K562 (cell line): ENCODE data around the gene TTC39C.

ENCODE experiments used
- EZH2 ChIP-seq: IDR thresholded peaks from 2 replicates; pipeline ENCODE4 v1.6.1; 2012; ENCODE audit warnings: low read depth, mild to moderate bottlenecking, inconsistent platforms, low read length, borderline replicate concordance
- KLF1 ChIP-seq: fragments of 450-650 bp; IDR thresholded peaks from 2 replicates; pipeline ENCODE4 v1.6.1; 2016; ENCODE audit warnings: missing genetic modification characterization, missing compliant biosample characterization
- PHF20 ChIP-seq: fragments of 450-650 bp; IDR thresholded peaks from 2 replicates; pipeline ENCODE4 v1.6.1; 2018; ENCODE audit not compliant: partially characterized antibody
- POLR2A ChIP-seq: fragments of 450-650 bp; conservative IDR thresholded peaks from 2 replicates; pipeline ENCODE4 v1.6.1; 2016
- TCF7L2 ChIP-seq: fragments of 150-350 bp; IDR thresholded peaks from 2 replicates; pipeline ENCODE4 v1.6.1; 2016; ENCODE audit warnings: low read depth, mild to moderate bottlenecking, low read length, moderate library complexity
- TEAD4 ChIP-seq, 2 experiments: sonication (generic) in 1 of 2; formaldehyde crosslinking in 1 of 2; IDR thresholded peaks; 2 replicates each; pipeline versions ENCODE4 v1.6.1 to v1.8.0; 2012 to 2022; ENCODE audit warnings: borderline replicate concordance in 1 of 2, inconsistent platforms in 1 of 2, low read length in 1 of 2, mild to moderate bottlenecking in 1 of 2, missing genetic modification reagents in 1 of 2
- ZNF3 ChIP-seq: fragments of 250-450 bp; sonication (Bioruptor Pico); IDR thresholded peaks from 2 replicates; pipeline ENCODE4 v1.5.0; 2021; ENCODE audit warnings: mild to moderate bottlenecking, moderate library complexity
- TF ChIP-seq, protein P1 (sequence below): sonication (generic); formaldehyde crosslinking; IDR thresholded peaks from 2 replicates; pipeline ENCODE4 v1.8.1; 2023; ENCODE audit warnings: mild to moderate bottlenecking, missing genetic modification reagents

DNA sequence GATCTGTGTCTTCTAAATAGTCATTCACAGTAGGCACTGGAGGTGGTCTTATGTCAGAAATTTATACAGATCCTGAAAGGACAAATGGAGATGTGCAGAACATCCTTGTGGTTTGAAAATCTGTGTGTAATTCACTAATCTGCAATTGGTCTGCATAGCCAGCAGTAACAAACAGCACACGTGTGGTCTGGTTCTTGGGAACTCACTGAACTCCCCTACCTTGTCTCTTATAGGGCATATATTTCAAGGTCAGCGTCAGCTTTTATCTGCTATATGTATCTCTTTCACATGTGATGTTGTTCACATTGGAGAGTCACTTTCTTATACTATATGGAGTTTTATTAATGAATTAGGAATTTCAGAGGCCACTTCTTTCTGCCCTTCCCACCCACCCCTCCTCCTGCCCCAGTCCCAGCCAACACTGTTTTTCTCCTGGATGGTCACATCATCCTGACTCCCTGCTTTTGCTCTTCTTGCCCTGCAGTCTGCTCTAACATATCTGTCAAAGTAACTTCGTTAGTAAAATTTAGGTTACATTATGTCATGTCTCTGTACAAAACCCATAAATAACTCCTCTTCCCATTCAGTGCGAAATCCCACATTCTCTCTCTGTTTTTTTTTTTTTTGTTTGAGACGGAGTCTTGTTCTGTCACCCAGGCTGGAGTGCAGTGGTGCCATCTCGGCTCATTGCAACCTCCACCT is 88.9 kb downstream of the TTC39C start:
- TF ChIP-seq, protein P1, sequence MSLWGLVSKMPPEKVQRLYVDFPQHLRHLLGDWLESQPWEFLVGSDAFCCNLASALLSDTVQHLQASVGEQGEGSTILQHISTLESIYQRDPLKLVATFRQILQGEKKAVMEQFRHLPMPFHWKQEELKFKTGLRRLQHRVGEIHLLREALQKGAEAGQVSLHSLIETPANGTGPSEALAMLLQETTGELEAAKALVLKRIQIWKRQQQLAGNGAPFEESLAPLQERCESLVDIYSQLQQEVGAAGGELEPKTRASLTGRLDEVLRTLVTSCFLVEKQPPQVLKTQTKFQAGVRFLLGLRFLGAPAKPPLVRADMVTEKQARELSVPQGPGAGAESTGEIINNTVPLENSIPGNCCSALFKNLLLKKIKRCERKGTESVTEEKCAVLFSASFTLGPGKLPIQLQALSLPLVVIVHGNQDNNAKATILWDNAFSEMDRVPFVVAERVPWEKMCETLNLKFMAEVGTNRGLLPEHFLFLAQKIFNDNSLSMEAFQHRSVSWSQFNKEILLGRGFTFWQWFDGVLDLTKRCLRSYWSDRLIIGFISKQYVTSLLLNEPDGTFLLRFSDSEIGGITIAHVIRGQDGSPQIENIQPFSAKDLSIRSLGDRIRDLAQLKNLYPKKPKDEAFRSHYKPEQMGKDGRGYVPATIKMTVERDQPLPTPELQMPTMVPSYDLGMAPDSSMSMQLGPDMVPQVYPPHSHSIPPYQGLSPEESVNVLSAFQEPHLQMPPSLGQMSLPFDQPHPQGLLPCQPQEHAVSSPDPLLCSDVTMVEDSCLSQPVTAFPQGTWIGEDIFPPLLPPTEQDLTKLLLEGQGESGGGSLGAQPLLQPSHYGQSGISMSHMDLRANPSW (CRISPR knock-in tag) = no peak
- TF ChIP-seq TEAD4 (IDR thresholded peaks at IDR 0.05; ENCODE audit: low read length) (no peak), TEAD4 (CRISPR knock-in tag; IDR thresholded peaks at IDR 0.05; ENCODE audit: borderline replicate concordance) (no peak), PHF20 (no peak), POLR2A (no peak), ZNF3 (CRISPR knock-in tag) (no peak), EZH2 (no peak), KLF1 (tag) (no peak), TCF7L2 (no peak)
